ENCODE measurements around the gene OAF. TPM values are rescaled to one million over a fixed set of nuclear protein-coding genes. Genes with fewer than 3 reads are reported as not detected.

The OAF gene
- total and polyA plus RNA-seq, 11 donors, result 10.3 to 41.9 (median 19.9) TPM

- TF ChIP-seq POLR2A (IDR thresholded peaks at IDR 0.05), result no peak
- TF ChIP-seq CTCF (IDR thresholded peaks at IDR 0.05), result no peak
- no peaks in the 10 kb centered on the region for H3K9me3 ChIP-seq
- peak; percentile 72 to 89 (median 80) for ATAC-seq
- WGBS, 4 donors, result 20 to 34% (median 33%) methylated on average over 4 of the region's 4 CpGs
- peaks cover 0 to 17% (median 2%) of the 10 kb centered on the region in 12 donors for H3K4me1 ChIP-seq
- no peaks in the 10 kb centered on the region for H3K36me3 ChIP-seq
- intact Hi-C loops (cut with DNase I), result no loop called here
- no peak overlapping the region for H3K4me3 ChIP-seq
- no peak overlapping the region for H3K27ac ChIP-seq
- DNase-seq, result no peak
- peaks cover 0 to 59% (median 29%) of the 10 kb centered on the region in 9 donors for H3K27me3 ChIP-seq
Observed at GRCh38 chr11:120256178-120256577, 45.3 kb downstream of the OAF start.

GRCh38 chr11:120256779-120257178, 45.9 kb downstream of the OAF start:
- TF ChIP-seq CTCF (IDR thresholded peaks at IDR 0.05) (no peak), POLR2A (IDR thresholded peaks at IDR 0.05) (no peak)
- Histone ChIP-seq H3K27ac (no peak overlapping the region), H3K36me3 (no peaks in the 10 kb centered on the region), H3K4me3 (no peak overlapping the region), H3K4me1 (peaks cover 0 to 17% (median 2%) of the 10 kb centered on the region in 12 donors), H3K27me3 (peaks cover 0 to 55% (median 29%) of the 10 kb centered on the region in 9 donors), H3K9me3 (no peaks in the 10 kb centered on the region)
- 84 to 93% (median 90%) methylated on average over 2 of the region's 2 CpGs for WGBS, 4 donors
- DNase-seq (no peak), ATAC-seq (no peak)
- intact Hi-C loops (cut with DNase I), result no loop called here

- ATAC-seq (no peak), DNase-seq (no peak)
- intact Hi-C loops (cut with DNase I), result no loop called here
- no peaks in the 10 kb centered on the region for H3K9me3 ChIP-seq
- H3K36me3 ChIP-seq, result no peaks in the 10 kb centered on the region
- WGBS, 4 donors, result 83 to 86% (median 83%) methylated on average over 9 of the region's 9 CpGs
- H3K4me1 ChIP-seq, result peaks cover 0 to 17% (median 2%) of the 10 kb centered on the region in 12 donors
- no peak overlapping the region for H3K4me3 ChIP-seq
- H3K27me3 ChIP-seq, result peaks cover 0 to 55% (median 29%) of the 10 kb centered on the region in 9 donors
- TF ChIP-seq CTCF (IDR thresholded peaks at IDR 0.05), result no peak
- no peak for TF ChIP-seq POLR2A (IDR thresholded peaks at IDR 0.05)
- no peak overlapping the region for H3K27ac ChIP-seq
Observed at GRCh38 chr11:120257346-120257745, 46.5 kb downstream of the OAF start.

GRCh38 chr11:120258661-120259060, 47.8 kb downstream of the OAF start:
- Histone ChIP-seq H3K9me3 (no peaks in the 10 kb centered on the region), H3K36me3 (no peaks in the 10 kb centered on the region), H3K27ac (no peak overlapping the region), H3K4me3 (no peak overlapping the region), H3K27me3 (peaks cover 0 to 52% (median 26%) of the 10 kb centered on the region in 9 donors), H3K4me1 (peaks cover 0 to 17% (median 2%) of the 10 kb centered on the region in 12 donors)
- WGBS, 4 donors, result 81 to 92% (median 87%) methylated on average over 3 of the region's 3 CpGs
- no peak for TF ChIP-seq CTCF (IDR thresholded peaks at IDR 0.05)
- TF ChIP-seq POLR2A (IDR thresholded peaks at IDR 0.05), result no peak
- ATAC-seq (no peak), DNase-seq (no peak)
- intact Hi-C loops (cut with DNase I), result no loop called here

All from heart left ventricle (tissue), 16 donors.